ENCODE measurements around the gene EOGT.

EOGT gene

GRCh38 chr3:68953816-68954444, 59.6 kb downstream of the EOGT start:
- DNase-seq, result no peak

DNA sequence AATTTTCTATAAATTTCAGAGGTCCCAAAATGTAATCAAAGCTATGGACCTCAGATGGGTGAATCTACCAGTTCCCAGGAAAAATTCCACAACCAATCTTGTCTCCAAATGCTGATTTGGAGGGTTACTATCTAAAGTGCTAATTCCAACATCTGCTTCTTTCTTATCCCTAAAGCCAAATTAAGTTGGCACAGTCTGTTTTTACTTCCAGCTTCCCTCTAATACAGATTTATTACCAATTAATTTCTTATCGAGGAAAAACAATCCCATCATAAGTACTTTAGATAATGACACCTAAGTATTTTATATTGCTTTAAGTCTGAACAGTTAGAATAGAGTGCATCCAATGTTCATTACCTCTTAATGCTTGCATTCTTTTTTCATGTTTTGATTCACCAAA, 68.3 kb downstream of the EOGT start:
- no peak for DNase-seq

- no peak for DNase-seq
Observed at GRCh38 chr3:68943753-68944500, 69.6 kb downstream of the EOGT start.

DNA sequence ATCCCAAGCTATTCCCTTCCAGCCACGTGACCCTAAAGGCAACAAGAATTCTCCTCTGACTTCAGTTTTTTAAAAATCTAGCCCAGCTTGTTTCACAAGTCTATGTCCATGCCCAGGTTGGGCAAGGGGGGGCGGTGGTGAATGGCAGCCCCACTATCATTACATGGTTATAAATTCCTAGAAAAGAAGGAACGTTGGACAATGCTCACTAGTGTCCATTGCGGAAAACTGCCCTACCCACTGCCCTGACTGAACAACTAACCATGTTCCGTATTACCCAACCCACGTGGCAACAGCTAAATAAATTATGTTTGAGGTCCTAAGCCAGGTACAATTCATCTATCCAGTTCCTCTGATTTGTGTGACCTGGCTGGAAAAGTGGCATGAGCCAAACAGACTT, 72.4 kb downstream of the EOGT start:
- DNase-seq, result no peak

- DNase-seq, result no peak
Observed at GRCh38 chr3:68936856-68937255, 76.6 kb downstream of the EOGT start.

DNA sequence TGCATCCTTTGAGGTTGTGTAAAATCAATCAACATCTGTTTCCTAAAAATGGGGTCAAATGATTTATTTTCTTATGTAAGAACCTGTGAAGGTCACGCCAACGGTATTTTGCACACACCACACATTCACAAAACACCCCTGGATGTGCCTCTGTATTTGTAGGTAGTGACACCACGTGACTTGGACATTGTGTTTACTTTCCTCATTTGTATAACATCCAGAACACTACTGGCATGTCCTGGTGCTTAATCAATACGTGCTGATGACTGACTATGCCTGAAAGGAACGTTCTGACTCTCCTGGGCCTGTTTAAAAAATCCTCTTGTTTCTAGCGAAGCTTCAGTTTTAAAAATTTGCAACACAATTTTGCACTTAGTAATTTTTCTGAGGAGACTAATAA, 77.7 kb downstream of the EOGT start:
- no peak for DNase-seq

- peak; percentile 72 for DNase-seq
Observed at GRCh38 chr3:68931406-68932149, 81.9 kb downstream of the EOGT start.

All from retina (tissue), 1 donor.